ENCODE measurements around the gene CDH4. TPM values are rescaled to one million over a fixed set of nuclear protein-coding genes. Genes with fewer than 3 reads are reported as not detected.
"Not testable (repeated sequence)": the region's sequence is repeated elsewhere in the genome, so short reads cannot be mapped to it uniquely, and the experiment has no call there.

Gene CDH4
- total RNA-seq, 1 donor from 2014 or later = not detected

DNA sequence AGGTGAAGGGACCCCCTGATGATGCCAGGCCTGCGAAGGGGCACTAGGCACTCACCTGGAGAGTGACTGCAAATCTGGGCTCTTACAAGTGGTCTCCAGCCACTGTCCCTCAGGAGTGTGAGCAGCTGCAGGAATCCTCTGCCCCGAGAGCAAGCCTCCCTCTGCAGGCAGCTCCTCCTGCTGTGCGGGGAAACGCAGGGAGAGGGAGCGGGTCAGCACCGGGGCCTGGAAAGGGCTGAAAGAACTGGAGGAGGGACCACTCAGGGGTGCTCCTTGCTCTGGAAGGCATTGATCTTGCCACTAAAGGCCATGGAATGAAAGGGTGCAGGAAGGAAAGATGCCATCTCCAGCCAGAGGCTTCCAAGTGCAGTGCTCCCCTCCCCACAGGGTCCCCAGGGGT, 168.0 kb downstream of the CDH4 start:
- CTCF ChIA-PET = no interaction called here
- H3K27me3 Mint-ChIP-seq = no peaks in the 10 kb centered on the region
- no peak overlapping the region for H3K27ac Mint-ChIP-seq
- H3K4me3 Mint-ChIP-seq = no peak overlapping the region
- no peak for DNase-seq
- intact Hi-C loops (cut with micrococcal nuclease) = no loop called here
- TF ChIP-seq, protein P1, sequence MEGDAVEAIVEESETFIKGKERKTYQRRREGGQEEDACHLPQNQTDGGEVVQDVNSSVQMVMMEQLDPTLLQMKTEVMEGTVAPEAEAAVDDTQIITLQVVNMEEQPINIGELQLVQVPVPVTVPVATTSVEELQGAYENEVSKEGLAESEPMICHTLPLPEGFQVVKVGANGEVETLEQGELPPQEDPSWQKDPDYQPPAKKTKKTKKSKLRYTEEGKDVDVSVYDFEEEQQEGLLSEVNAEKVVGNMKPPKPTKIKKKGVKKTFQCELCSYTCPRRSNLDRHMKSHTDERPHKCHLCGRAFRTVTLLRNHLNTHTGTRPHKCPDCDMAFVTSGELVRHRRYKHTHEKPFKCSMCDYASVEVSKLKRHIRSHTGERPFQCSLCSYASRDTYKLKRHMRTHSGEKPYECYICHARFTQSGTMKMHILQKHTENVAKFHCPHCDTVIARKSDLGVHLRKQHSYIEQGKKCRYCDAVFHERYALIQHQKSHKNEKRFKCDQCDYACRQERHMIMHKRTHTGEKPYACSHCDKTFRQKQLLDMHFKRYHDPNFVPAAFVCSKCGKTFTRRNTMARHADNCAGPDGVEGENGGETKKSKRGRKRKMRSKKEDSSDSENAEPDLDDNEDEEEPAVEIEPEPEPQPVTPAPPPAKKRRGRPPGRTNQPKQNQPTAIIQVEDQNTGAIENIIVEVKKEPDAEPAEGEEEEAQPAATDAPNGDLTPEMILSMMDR (IDR thresholded peaks at IDR 0.05) = no peak
- no peaks in the 10 kb centered on the region for H3K4me1 Mint-ChIP-seq
- no peak for ATAC-seq (ENCODE audit: low read depth)
- POLR2A ChIA-PET = no interaction called here
- H3K9me3 Mint-ChIP-seq = no peaks in the 10 kb centered on the region
- H3K36me3 Mint-ChIP-seq (ENCODE audit: low read depth) = no peaks in the 10 kb centered on the region

DNA sequence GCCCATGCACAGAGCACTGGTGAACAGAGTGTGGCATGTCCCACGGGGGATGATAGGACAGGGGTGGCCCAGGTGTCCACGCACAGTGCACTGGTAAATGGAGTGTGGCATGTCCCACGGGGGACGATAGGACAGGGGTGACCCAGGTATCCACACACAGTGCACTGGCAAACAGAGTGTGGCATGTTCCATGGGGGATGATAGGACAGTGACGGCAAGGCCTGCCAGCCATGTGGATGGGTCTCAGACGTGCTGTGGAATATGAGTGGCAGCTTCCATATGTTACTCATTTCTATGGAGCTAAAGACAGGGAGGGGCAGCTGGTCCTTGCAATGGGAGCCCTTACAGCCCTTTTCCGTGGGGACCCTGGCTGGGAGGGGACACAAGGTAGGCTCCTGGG, 168.7 kb downstream of the CDH4 start:
- Mint-ChIP-seq H3K9me3 (no peaks in the 10 kb centered on the region), H3K4me1 (no peaks in the 10 kb centered on the region), H3K27me3 (no peaks in the 10 kb centered on the region), H3K4me3 (no peak overlapping the region), H3K27ac (no peak overlapping the region), H3K36me3 (ENCODE audit: low read depth) (no peaks in the 10 kb centered on the region)
- ChIA-PET CTCF (no interaction called here), POLR2A (no interaction called here)
- intact Hi-C loops (cut with micrococcal nuclease) = no loop called here
- TF ChIP-seq, protein P1 (IDR thresholded peaks at IDR 0.05) = no peak
- DNase-seq (no peak), ATAC-seq (ENCODE audit: low read depth) (no peak)

DNA sequence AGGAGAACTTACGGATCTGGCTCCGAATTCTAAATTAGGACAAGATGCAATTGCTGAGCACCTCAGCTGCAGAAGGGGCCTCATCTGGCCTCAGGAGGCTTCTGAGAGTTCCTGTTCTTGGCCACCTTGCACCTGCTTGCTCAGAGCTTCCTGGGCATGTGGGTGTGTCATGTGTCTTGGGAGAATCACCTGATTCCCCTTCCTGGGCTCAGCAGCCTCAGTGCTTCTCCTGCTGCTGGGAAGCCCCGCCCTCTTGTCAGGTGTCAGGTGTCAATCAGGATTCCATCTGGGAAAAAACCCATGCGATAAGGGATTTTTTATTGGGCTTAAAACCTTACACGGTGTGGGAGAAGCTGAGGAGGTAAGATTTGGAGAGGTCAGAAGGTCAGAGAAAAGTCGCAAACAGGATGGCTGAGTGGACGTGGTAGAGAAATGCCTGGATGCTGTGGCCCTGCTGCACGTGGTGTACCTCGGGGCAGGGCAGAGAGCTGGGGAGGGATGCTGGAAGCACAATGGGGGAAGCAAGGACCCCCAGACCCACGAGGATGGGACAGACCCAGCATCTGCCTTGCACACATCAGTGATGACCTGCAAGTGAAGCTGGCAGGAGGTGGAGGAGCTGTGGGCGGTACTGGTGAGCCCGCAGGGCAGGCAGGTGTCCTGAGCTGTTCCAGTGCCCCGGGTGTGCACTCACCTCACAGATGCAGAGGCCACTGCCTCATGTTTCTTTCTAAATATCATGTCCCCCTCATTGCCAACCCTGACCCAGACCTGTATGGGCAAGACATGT, 170.8 kb downstream of the CDH4 start:
- TF ChIP-seq, protein P1 (IDR thresholded peaks at IDR 0.05) = no peak
- POLR2A ChIA-PET = no interaction called here
- Mint-ChIP-seq H3K27me3 (no peaks in the 10 kb centered on the region), H3K27ac (no peak overlapping the region), H3K4me3 (no peak overlapping the region), H3K36me3 (ENCODE audit: low read depth) (no peaks in the 10 kb centered on the region), H3K9me3 (no peaks in the 10 kb centered on the region), H3K4me1 (no peaks in the 10 kb centered on the region)
- ATAC-seq (ENCODE audit: low read depth) (no peak), DNase-seq (no peak)
- CTCF ChIA-PET = no interaction called here
- intact Hi-C loops (cut with micrococcal nuclease) = no loop called here

DNA sequence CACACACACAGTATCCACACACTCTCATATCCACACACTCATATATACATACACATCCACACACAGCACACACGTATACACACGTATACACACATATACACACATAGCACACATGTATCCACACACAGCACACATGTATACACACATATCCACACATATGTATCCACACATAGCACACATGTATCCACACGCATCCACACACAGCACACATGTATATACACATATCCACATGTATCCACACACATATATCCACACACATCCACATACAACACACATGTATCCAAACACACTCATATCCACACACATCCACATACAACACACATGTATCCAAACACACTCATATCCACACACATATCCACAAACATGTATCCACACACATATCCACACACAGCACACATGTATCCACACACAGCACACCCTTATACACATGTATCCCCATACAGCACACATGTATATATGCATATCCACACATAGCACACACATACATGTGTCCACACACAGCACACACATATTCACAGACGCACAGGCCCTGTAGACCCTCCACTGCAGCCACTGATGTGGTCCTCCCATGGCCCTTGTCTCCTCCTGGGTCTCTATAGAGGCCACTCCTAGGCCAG, 172.1 kb downstream of the CDH4 start:
- ATAC-seq (ENCODE audit: low read depth) (no peak), DNase-seq (no peak)
- Mint-ChIP-seq H3K9me3 (no peaks in the 10 kb centered on the region), H3K4me1 (no peaks in the 10 kb centered on the region), H3K27me3 (no peaks in the 10 kb centered on the region), H3K27ac (no peak overlapping the region), H3K4me3 (no peak overlapping the region), H3K36me3 (ENCODE audit: low read depth) (no peaks in the 10 kb centered on the region)
- TF ChIP-seq, protein P1 (IDR thresholded peaks at IDR 0.05) = no peak
- CTCF ChIA-PET = no interaction called here
- intact Hi-C loops (cut with micrococcal nuclease) = no loop called here
- POLR2A ChIA-PET = no interaction called here

DNA sequence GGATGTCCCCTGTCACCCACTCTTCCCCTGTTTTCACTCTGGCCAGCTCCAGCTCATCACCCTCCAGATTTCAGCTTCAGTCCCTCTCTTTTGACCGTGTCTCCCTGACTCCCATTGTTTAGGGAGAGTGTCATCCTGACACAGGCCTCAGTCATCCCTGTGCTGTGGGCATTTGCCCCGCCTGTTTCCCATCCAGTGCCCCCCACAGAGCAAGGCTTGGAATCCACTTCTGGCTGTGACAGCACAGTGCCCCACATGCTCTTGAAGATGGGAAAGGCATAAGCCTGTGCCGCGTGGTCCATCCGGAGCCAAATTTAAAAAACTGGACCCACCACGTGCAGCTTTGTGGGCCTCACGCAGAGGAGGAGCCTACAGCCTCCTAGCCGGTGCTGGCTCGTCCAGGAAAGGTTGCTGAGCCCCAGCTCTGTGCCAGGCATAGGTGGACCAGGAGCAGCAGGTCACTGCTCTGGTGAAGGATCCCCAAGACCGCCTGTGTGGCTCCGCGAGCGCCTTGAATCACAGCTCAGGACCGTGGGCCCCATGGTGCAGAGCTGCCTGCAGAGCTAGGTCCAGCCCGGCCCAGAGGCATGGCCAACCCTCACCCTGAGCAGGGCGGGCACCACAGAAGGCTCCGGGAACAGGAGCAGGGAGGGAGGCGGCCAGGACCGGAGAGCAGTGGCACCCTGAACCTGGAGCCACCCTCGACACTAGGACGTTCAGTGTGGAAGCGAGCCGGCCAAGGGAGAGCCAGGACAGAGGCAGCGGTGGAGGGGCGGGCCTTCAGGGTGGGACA, 172.8 kb downstream of the CDH4 start:
- Mint-ChIP-seq H3K4me1 (no peaks in the 10 kb centered on the region), H3K9me3 (no peaks in the 10 kb centered on the region), H3K27ac (no peak overlapping the region), H3K27me3 (no peaks in the 10 kb centered on the region), H3K4me3 (no peak overlapping the region), H3K36me3 (ENCODE audit: low read depth) (no peaks in the 10 kb centered on the region)
- ChIA-PET CTCF (no interaction called here), POLR2A (no interaction called here)
- DNase-seq (no peak), ATAC-seq (ENCODE audit: low read depth) (no peak)
- intact Hi-C loops (cut with micrococcal nuclease) = no loop called here
- TF ChIP-seq, protein P1 (IDR thresholded peaks at IDR 0.05) = no peak

DNA sequence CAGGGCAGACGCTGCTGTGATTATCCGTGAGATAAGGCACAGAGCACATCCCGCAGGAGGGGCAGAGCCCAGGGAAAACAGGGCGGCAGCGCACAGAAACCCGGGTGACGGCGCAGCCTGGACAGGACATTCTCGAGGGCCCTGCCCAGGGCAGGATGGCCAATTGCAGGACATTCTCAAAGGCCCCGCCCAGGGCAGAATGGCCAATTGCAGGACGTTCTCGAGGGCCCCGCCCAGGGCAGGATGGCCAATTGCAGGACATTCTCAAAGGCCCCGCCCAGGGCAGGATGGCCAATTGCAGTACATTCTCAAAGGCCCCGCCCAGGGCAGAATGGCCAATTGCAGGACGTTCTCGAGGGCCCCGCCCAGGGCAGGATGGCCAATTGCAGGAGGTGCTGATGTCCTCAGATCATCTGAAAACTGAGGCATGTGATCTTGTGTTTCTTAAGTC, 173.5 kb downstream of the CDH4 start:
- H3K27ac Mint-ChIP-seq; intact Hi-C loops (cut with micrococcal nuclease); DNase-seq; ATAC-seq (ENCODE audit: low read depth); H3K36me3 Mint-ChIP-seq (ENCODE audit: low read depth); H3K9me3 Mint-ChIP-seq; H3K4me1 Mint-ChIP-seq; POLR2A ChIA-PET; CTCF ChIA-PET; H3K27me3 Mint-ChIP-seq; H3K4me3 Mint-ChIP-seq: not testable (repeated sequence)

Data from activated B cell treated with CpG ODN at 0.5 μM for 24 hours (primary cell).